ENCODE results near the gene TMEM198. TPM values are rescaled to one million over a fixed set of nuclear protein-coding genes. Genes with fewer than 3 reads are reported as not detected.

Gene TMEM198
- total RNA-seq, 6 experiments from 2014 or later: 2.3 to 2.8 (median 2.7) TPM

Small RNAs within 50 kb of the gene (microRNA-seq; reads per million reads assigned to microRNA genes)
- not detected for gene MIR3132

Other genes starting within 250 kb of the TMEM198 start
- 10 to 100 TPM in 5 of 6 experiments, 1 to 10 TPM in 1; 5.2 to 18.3 (median 15.2) TPM for gene PTPRN, start 234.6 kb upstream of the TMEM198 start, total RNA-seq (2021; fragmentation: NEBNext Ultra II Directional; extraction: Animal tissue kit (Norgen Biotek cat#: 25700))
- gene RESP18, start 211.3 kb upstream of the TMEM198 start, total RNA-seq (2021; fragmentation: NEBNext Ultra II Directional; extraction: Animal tissue kit (Norgen Biotek cat#: 25700)): not detected
- 10 to 100 TPM; 46.9 to 59.4 (median 53.0) TPM for gene DNPEP, start 156.1 kb upstream of the TMEM198 start, total RNA-seq (2021; fragmentation: NEBNext Ultra II Directional; extraction: Animal tissue kit (Norgen Biotek cat#: 25700))
- gene DES, start 125.7 kb upstream of the TMEM198 start, total RNA-seq (2021; fragmentation: NEBNext Ultra II Directional; extraction: Animal tissue kit (Norgen Biotek cat#: 25700)): under 1 TPM in 5 of 6 experiments, not detected in 1; 0.12 to 0.37 (median 0.19) TPM
- 10 to 100 TPM; 80.9 to 89.5 (median 84.7) TPM for gene SPEG, start 109.2 kb upstream of the TMEM198 start, total RNA-seq (2021; fragmentation: NEBNext Ultra II Directional; extraction: Animal tissue kit (Norgen Biotek cat#: 25700))
- gene GMPPA, start 45.1 kb upstream of the TMEM198 start, total RNA-seq (2021; fragmentation: NEBNext Ultra II Directional; extraction: Animal tissue kit (Norgen Biotek cat#: 25700)): 10 to 100 TPM; 68.9 to 85.3 (median 74.1) TPM
- under 1 TPM in 3 of 6 experiments, not detected in 3; 0.05 to 0.19 (median 0.07) TPM for gene ASIC4, start 29.5 kb upstream of the TMEM198 start, total RNA-seq (2021; fragmentation: NEBNext Ultra II Directional; extraction: Animal tissue kit (Norgen Biotek cat#: 25700))
- gene CHPF, start 219 bp upstream of the TMEM198 start, total RNA-seq (2021; fragmentation: NEBNext Ultra II Directional; extraction: Animal tissue kit (Norgen Biotek cat#: 25700)): 100 to 1,000 TPM; 116 to 190 (median 139) TPM
- 10 to 100 TPM; 60.0 to 85.2 (median 65.8) TPM for gene OBSL1, start 27.5 kb downstream of the TMEM198 start, total RNA-seq (2021; fragmentation: NEBNext Ultra II Directional; extraction: Animal tissue kit (Norgen Biotek cat#: 25700))
- under 1 TPM in 5 of 6 experiments, not detected in 1; 0.14 to 0.45 (median 0.25) TPM for gene INHA, start 28.3 kb downstream of the TMEM198 start, total RNA-seq (2021; fragmentation: NEBNext Ultra II Directional; extraction: Animal tissue kit (Norgen Biotek cat#: 25700))
- gene STK11IP, start 53.8 kb downstream of the TMEM198 start, total RNA-seq (2021; fragmentation: NEBNext Ultra II Directional; extraction: Animal tissue kit (Norgen Biotek cat#: 25700)): 10 to 100 TPM; 17.4 to 21.5 (median 18.9) TPM
- gene SLC4A3, start 83.6 kb downstream of the TMEM198 start, total RNA-seq (2021; fragmentation: NEBNext Ultra II Directional; extraction: Animal tissue kit (Norgen Biotek cat#: 25700)): 10 to 100 TPM in 1 of 6 experiments, 1 to 10 TPM in 5; 3.7 to 13.5 (median 4.3) TPM

Data from HFFc6 (cell line).